B cell (primary cell): Measurements from ENCODE around the gene LYST. TPM values are rescaled to one million over a fixed set of nuclear protein-coding genes. Genes with fewer than 3 reads are reported as not detected.

Source experiments
- ATAC-seq: fragments of 200-7000 bp; cut with Tn5 transposase; one replicate; pipeline ENCODE4 v1.10.0; 2021; ENCODE audit warnings: low read depth, mild to moderate bottlenecking, moderate number of reproducible peaks, moderate library complexity
- CTCF ChIA-PET: fragments of 350-600 bp; sonication (Branson Sonifier 250); formaldehyde crosslinking; loops from one replicate; lab custom pipeline; 2021; ENCODE audit warnings: antibody characterized with exemption, inconsistent platforms; lab: Charles Lee
- POLR2A ChIA-PET: fragments of 350-600 bp; sonication (Branson Sonifier 250); formaldehyde crosslinking; loops from one replicate; lab custom pipeline; 2021; ENCODE audit warnings: antibody characterized with exemption; lab: Charles Lee
- DNase-seq: peaks from one replicate; pipeline ENCODE4 v3.0.0; 2013
- H2AFZ ChIP-seq: 2 replicates; pipeline ENCODE4 v1.6.1; 2012; ENCODE audit warnings: mild to moderate bottlenecking, low read depth, low read length; ENCODE audit not compliant: insufficient read depth, poor library complexity, severe bottlenecking
- H3K27ac ChIP-seq, 2 donors: 1 replicate in 1 of 2; 2 replicates in 1 of 2; pipeline ENCODE4 v1.5.1; 2012 to 2013; ENCODE audit warnings: low read length in 2 of 2, mild to moderate bottlenecking in 2 of 2, moderate library complexity in 1 of 2
- H3K27me3 ChIP-seq, 4 experiments: fragments of 200-600 bp in 1 of 4; sonication (generic) in 1 of 4; replicated peaks in 1 of 4; 1 replicate in 2 of 4; 2 replicates in 2 of 4; pipeline versions ENCODE4 v1.6.1 to v1.7.0; 2013 to 2016; ENCODE audit warnings: low read length in 3 of 4, mild to moderate bottlenecking in 2 of 4, mixed read lengths in 1 of 4, moderate library complexity in 1 of 4; ENCODE audit not compliant: insufficient read depth in 4 of 4, control insufficient read depth in 3 of 4; ENCODE audit errors: control extremely low read depth in 1 of 4
- H3K36me3 ChIP-seq, 2 experiments: replicated peaks in 1 of 2; 1 replicate in 1 of 2; 2 replicates in 1 of 2; pipeline versions ENCODE4 v1.6.1 to v1.7.1; 2013; ENCODE audit warnings: low read length in 1 of 2; ENCODE audit not compliant: insufficient read depth in 2 of 2, control insufficient read depth in 1 of 2; ENCODE audit errors: control extremely low read depth in 1 of 2, extremely low read depth in 1 of 2
- H3K4me1 ChIP-seq, 2 donors: fragments of 200-600 bp in 1 of 2; sonication (generic) in 1 of 2; 1 replicate in 1 of 2; 2 replicates in 1 of 2; pipeline versions ENCODE4 v1.5.1 to v1.6.1; 2013 to 2017; ENCODE audit warnings: low read length in 2 of 2; ENCODE audit not compliant: control insufficient read depth in 2 of 2, insufficient read depth in 2 of 2
- H3K4me2 ChIP-seq: replicated peaks from 2 replicates; pipeline ENCODE3; 2012; ENCODE audit warnings: mild to moderate bottlenecking, low read depth, low read length; ENCODE audit not compliant: poor library complexity, severe bottlenecking
- H3K4me3 ChIP-seq, 5 experiments: fragments of 200-600 bp in 1 of 5; sonication (generic) in 1 of 5; 1 replicate in 3 of 5; 2 replicates in 2 of 5; pipeline versions ENCODE4 v1.5.1 to v1.7.0; 2011 to 2016; ENCODE audit warnings: low read length in 4 of 5, mild to moderate bottlenecking in 4 of 5, low read depth in 2 of 5, control low read depth in 1 of 5, moderate library complexity in 1 of 5; ENCODE audit not compliant: insufficient read depth in 1 of 5; ENCODE audit errors: control extremely low read depth in 1 of 5, extremely low read depth in 1 of 5
- H3K79me2 ChIP-seq: fragments of 200-600 bp; sonication (generic); one replicate; pipeline ENCODE4 v1.6.0; 2016; ENCODE audit warnings: low read length; ENCODE audit not compliant: control insufficient read depth, insufficient read depth
- H3K9ac ChIP-seq: fragments of 200-600 bp; sonication (generic); 2 replicates; pipeline ENCODE4 v1.6.1; 2017; ENCODE audit warnings: mild to moderate bottlenecking, low read length, moderate library complexity
- H3K9me3 ChIP-seq, 3 donors: one replicate each; pipeline versions ENCODE4 v1.6.1 to v1.7.1; 2013; ENCODE audit warnings: low read length in 2 of 3; ENCODE audit not compliant: control insufficient read depth in 2 of 3, insufficient read depth in 1 of 3; ENCODE audit errors: control extremely low read depth in 1 of 3
- H4K20me1 ChIP-seq: 2 replicates; pipeline ENCODE4 v1.6.0; 2012; ENCODE audit warnings: mild to moderate bottlenecking, low read length; ENCODE audit not compliant: insufficient read depth, control insufficient read depth, poor library complexity, severe bottlenecking
- H3K27ac Mint-ChIP-seq: one replicate; pipeline ENCODE4 v1.8.0; 2021; ENCODE audit warnings: mixed read lengths
- H3K27me3 Mint-ChIP-seq: one replicate; pipeline ENCODE4 v1.8.0; 2021; ENCODE audit warnings: mixed read lengths
- H3K4me1 Mint-ChIP-seq: one replicate; pipeline ENCODE4 v1.8.0; 2021; ENCODE audit warnings: mixed read lengths
- H3K4me3 Mint-ChIP-seq: one replicate; pipeline ENCODE4 v1.8.0; 2021; ENCODE audit warnings: mixed read lengths
- H3K9me3 Mint-ChIP-seq: one replicate; pipeline ENCODE4 v1.8.0; 2022; ENCODE audit warnings: mixed read lengths; ENCODE audit not compliant: insufficient read depth
- CTCF ChIP-seq: fragments of 200-600 bp; IDR thresholded peaks from one replicate; pipeline ENCODE4 v1.8.0; 2022; ENCODE audit warnings: antibody characterized with exemption, mild to moderate bottlenecking
- EZH2 ChIP-seq: IDR thresholded peaks from 2 replicates; pipeline ENCODE4 v1.6.1; 2012; ENCODE audit warnings: borderline replicate concordance, low read depth, mild to moderate bottlenecking, moderate library complexity, low read length; ENCODE audit not compliant: insufficient read depth, poor library complexity, severe bottlenecking
- WGBS: methylation state at CpG from one replicate; pipeline ENCODE4 v1.1.5; 2013; ENCODE audit warnings: missing lambda C conversion rate; ENCODE audit not compliant: insufficient coverage; 5-methylcytosine and 5-hydroxymethylcytosine counted together
- intact Hi-C: fragments of 100-400 bp; cut with micrococcal nuclease; formaldehyde crosslinking; loops from one replicate; pipeline ENCODE4 v1.10.0; 2022
- polyA plus RNA-seq: library from polyadenylated mRNA; depleted of rRNA; stranded (reverse); fragments of >200 nt; gene quantifications from 2 replicates; pipeline ENCODE4 v1.2.3, GENCODE V29; 2012
- total RNA-seq, 2 donors: library from RNA; stranded (reverse); fragments of 120-200 nt in 1 of 2; gene quantifications; 1 replicate in 1 of 2; 2 replicates in 1 of 2; pipeline versions ENCODE4 v1.2.3 to v1.2.4, GENCODE V29; 2013 to 2022

Gene LYST
- total and polyA plus RNA-seq, 2 donors (not counting 1 experiment from before 2014, with no cell fraction given): 50.4 to 120 TPM

GRCh38 chr1:235873571-235873970 lies 6.9 kb upstream of the LYST start:
- Histone ChIP-seq H3K4me2 (no peak overlapping the region), H3K27ac (no peak overlapping the region), H2AFZ (no peak overlapping the region), H3K9me3 (peaks cover 0 to 5% (median 0%) of the 10 kb centered on the region in 3 donors), H3K27me3 (no peaks in the 10 kb centered on the region), H4K20me1 (no peaks in the 10 kb centered on the region), H3K4me1 (peaks cover 16 to 22% of the 10 kb centered on the region in 2 donors), H3K4me3 (no peak overlapping the region), H3K79me2 (peaks cover 4% of the 10 kb centered on the region), H3K36me3 (no peaks in the 10 kb centered on the region), H3K9ac (no peak overlapping the region)
- DNase-seq: no peak
- ChIA-PET CTCF (interaction anchor here (1.3 to 2.1 kb wide), 2 partner anchors 8 to 98 kb away, joined by 4 to 5 read pairs; partner anchors contain the start of gene LYST), POLR2A (no interaction called here)
- intact Hi-C loops: no loop called here
- peaks cover 29% of the 10 kb centered on the region for H3K4me1 Mint-ChIP-seq
- H3K9me3 Mint-ChIP-seq: no peaks in the 10 kb centered on the region
- no CpG with 5 or more reads among the region's 2 CpGs for WGBS
- H3K27me3 Mint-ChIP-seq: no peaks in the 10 kb centered on the region
- TF ChIP-seq EZH2: no peak
- TF ChIP-seq CTCF: no peak
- no peak overlapping the region for H3K4me3 Mint-ChIP-seq
- H3K27ac Mint-ChIP-seq: no peak overlapping the region
- ATAC-seq: no peak

- Histone ChIP-seq H3K36me3 (no peaks in the 10 kb centered on the region), H4K20me1 (no peaks in the 10 kb centered on the region), H3K79me2 (peaks cover under 1% of the 10 kb centered on the region), H3K9me3 (peaks cover 0 to under 1% (median 0%) of the 10 kb centered on the region in 3 donors), H3K4me3 (no peak overlapping the region), H3K4me1 (peaks cover 14 to 20% of the 10 kb centered on the region in 2 donors), H2AFZ (no peak overlapping the region), H3K9ac (no peak overlapping the region), H3K27ac (no peak overlapping the region), H3K27me3 (no peaks in the 10 kb centered on the region), H3K4me2 (no peak overlapping the region)
- Mint-ChIP-seq H3K4me3 (no peak overlapping the region), H3K27ac (no peak overlapping the region), H3K9me3 (no peaks in the 10 kb centered on the region), H3K4me1 (peaks cover 29% of the 10 kb centered on the region), H3K27me3 (no peaks in the 10 kb centered on the region)
- intact Hi-C loops: no loop called here
- ChIA-PET CTCF (no interaction called here), POLR2A (no interaction called here)
- WGBS: no CpG with 5 or more reads among the region's 1 CpG
- no peak for TF ChIP-seq CTCF
- no peak for TF ChIP-seq EZH2
- ATAC-seq (no peak), DNase-seq (no peak)
Observed at GRCh38 chr1:235873045-235873444, 6.3 kb upstream of the LYST start.
